WTC11 (cell line): Measurements from ENCODE around the gene TMEM63B. TPM values are rescaled to one million over a fixed set of nuclear protein-coding genes. Genes with fewer than 3 reads are reported as not detected.

Experiments
- ATAC-seq: fragments of 200-7000 bp; cut with Tn5 transposase; 2 replicates; pipeline ENCODE4 v1.10.0; 2021; ENCODE audit warnings: mild to moderate bottlenecking, moderate library complexity
- CTCF ChIA-PET: fragments of 300-600 bp; sonication (Branson Sonifier 250); formaldehyde crosslinking; loops from one replicate; lab custom pipeline; 2021; ENCODE audit warnings: antibody characterized with exemption; lab: Charles Lee
- POLR2A ChIA-PET: fragments of 350-600 bp; sonication (Branson Sonifier 250); formaldehyde crosslinking; loops from one replicate; lab custom pipeline; 2021; ENCODE audit warnings: antibody characterized with exemption; lab: Charles Lee
- DNase-seq: peaks from one replicate; pipeline ENCODE4 v3.0.0; 2021; ENCODE audit warnings: low spot score
- H3K27ac Mint-ChIP-seq: 2 replicates; pipeline ENCODE4 v1.8.0; 2021; ENCODE audit warnings: mixed read lengths
- H3K27me3 Mint-ChIP-seq: 2 replicates; pipeline ENCODE4 v1.8.0; 2021; ENCODE audit warnings: low read depth, mild to moderate bottlenecking, moderate library complexity, mixed read lengths
- H3K36me3 Mint-ChIP-seq: 2 replicates; pipeline ENCODE4 v1.8.0; 2021; ENCODE audit warnings: mixed read lengths
- H3K4me1 Mint-ChIP-seq: 2 replicates; pipeline ENCODE4 v1.8.0; 2022; ENCODE audit warnings: mixed read lengths
- H3K4me3 Mint-ChIP-seq: 2 replicates; pipeline ENCODE4 v1.8.0; 2021; ENCODE audit warnings: mild to moderate bottlenecking, moderate library complexity, mixed read lengths
- H3K9me3 Mint-ChIP-seq: 2 replicates; pipeline ENCODE4 v1.8.0; 2021; ENCODE audit warnings: mixed read lengths
- AFF4 ChIP-seq: sonication (generic); formaldehyde crosslinking; IDR thresholded peaks from 2 replicates; pipeline ENCODE4 v1.8.1; 2023; ENCODE audit warnings: mild to moderate bottlenecking, missing genetic modification reagents, borderline replicate concordance
- ATF1 ChIP-seq: sonication (generic); formaldehyde crosslinking; IDR thresholded peaks from 2 replicates; pipeline ENCODE4 v1.8.1; 2023; ENCODE audit warnings: mild to moderate bottlenecking, moderate library complexity, missing genetic modification reagents
- ATF2 ChIP-seq: sonication (generic); formaldehyde crosslinking; IDR thresholded peaks from 2 replicates; pipeline ENCODE4 v1.8.1; 2022; ENCODE audit warnings: low read depth, missing genetic modification reagents, borderline replicate concordance
- CREB1 ChIP-seq: sonication (generic); formaldehyde crosslinking; IDR thresholded peaks from 2 replicates; pipeline ENCODE4 v1.8.0; 2023; ENCODE audit warnings: mild to moderate bottlenecking, missing genetic modification reagents
- CTCF ChIP-seq: fragments of 200-600 bp; IDR thresholded peaks from 2 replicates; pipeline ENCODE4 v1.8.0; 2022; ENCODE audit warnings: antibody characterized with exemption
- GTF2I ChIP-seq: fragments of 250-450 bp; sonication (Bioruptor Pico); conservative IDR thresholded peaks from 2 replicates; pipeline ENCODE4 v1.4.0; 2021; ENCODE audit warnings: mild to moderate bottlenecking
- JUN ChIP-seq: sonication (generic); formaldehyde crosslinking; IDR thresholded peaks from 2 replicates; pipeline ENCODE4 v1.8.0; 2023; ENCODE audit warnings: mild to moderate bottlenecking, missing genetic modification reagents
- NFE2L1 ChIP-seq: sonication (generic); formaldehyde crosslinking; IDR thresholded peaks from 2 replicates; pipeline ENCODE4 v1.8.1; 2023; ENCODE audit warnings: missing genetic modification reagents
- NR1H2 ChIP-seq: sonication (generic); formaldehyde crosslinking; IDR thresholded peaks from 2 replicates; pipeline ENCODE4 v1.9.0; 2021; ENCODE audit warnings: mild to moderate bottlenecking, moderate library complexity, missing genetic modification reagents
- PRRX2 ChIP-seq: fragments of 250-450 bp; sonication (Bioruptor Pico); IDR thresholded peaks from 2 replicates; pipeline ENCODE4 v1.8.0; 2021; ENCODE audit warnings: mild to moderate bottlenecking
- RORB ChIP-seq: fragments of 250-450 bp; sonication (Bioruptor Pico); IDR thresholded peaks from 2 replicates; pipeline ENCODE4 v1.9.0; 2021; ENCODE audit warnings: mild to moderate bottlenecking
- SOX15 ChIP-seq: fragments of 250-450 bp; sonication (Bioruptor Pico); IDR thresholded peaks from 2 replicates; pipeline ENCODE4 v1.9.0; 2021; ENCODE audit warnings: mild to moderate bottlenecking
- SP1 ChIP-seq: sonication (generic); formaldehyde crosslinking; conservative IDR thresholded peaks from 2 replicates; pipeline ENCODE4 v1.8.1; 2022; ENCODE audit warnings: missing genetic modification reagents
- TP53 ChIP-seq: sonication (generic); formaldehyde crosslinking; IDR thresholded peaks from 2 replicates; pipeline ENCODE4 v1.8.1; 2023; ENCODE audit warnings: mild to moderate bottlenecking, missing genetic modification reagents
- USF2 ChIP-seq: sonication (generic); formaldehyde crosslinking; IDR thresholded peaks from 2 replicates; pipeline ENCODE4 v1.8.1; 2023; ENCODE audit warnings: mild to moderate bottlenecking, missing genetic modification reagents, moderate library complexity
- ZBTB21 ChIP-seq: sonication (generic); formaldehyde crosslinking; IDR thresholded peaks from 2 replicates; pipeline ENCODE4 v1.8.1; 2023; ENCODE audit warnings: mild to moderate bottlenecking, missing genetic modification reagents, borderline replicate concordance
- ZNF232 ChIP-seq: sonication (generic); formaldehyde crosslinking; IDR thresholded peaks from 2 replicates; pipeline ENCODE4 v1.8.0; 2022; ENCODE audit warnings: mild to moderate bottlenecking, missing genetic modification reagents
- ZNF281 ChIP-seq: sonication (generic); formaldehyde crosslinking; IDR thresholded peaks from 2 replicates; pipeline ENCODE4 v1.8.0; 2023; ENCODE audit warnings: mild to moderate bottlenecking, missing genetic modification reagents
- ZNF317 ChIP-seq: sonication (generic); formaldehyde crosslinking; IDR thresholded peaks from 2 replicates; pipeline ENCODE4 v1.8.1; 2023; ENCODE audit warnings: low read depth, mild to moderate bottlenecking, moderate library complexity, missing genetic modification reagents, borderline replicate concordance
- ZNF512 ChIP-seq: sonication (generic); formaldehyde crosslinking; IDR thresholded peaks from 2 replicates; pipeline ENCODE4 v1.8.1; 2022; ENCODE audit warnings: missing genetic modification reagents, borderline replicate concordance
- total RNA-seq: library from RNA; stranded (reverse); gene quantifications from 3 replicates; pipeline ENCODE4 v1.2.3, GENCODE V29; 2021

Gene TMEM63B
- total RNA-seq, 1 experiment from 2014 or later: 72.8 TPM

- H3K4me1 Mint-ChIP-seq: peaks cover 56% of the 10 kb centered on the region
- DNase-seq: no peak
- POLR2A ChIA-PET: no interaction called here
- CTCF ChIA-PET: no interaction called here
- no peak for TF ChIP-seq GTF2I (CRISPR knock-in tag)
- no peak for TF ChIP-seq ATF2
- TF ChIP-seq, all 79 proteins: peak for 0
- H3K4me3 Mint-ChIP-seq: no peak overlapping the region
- peaks cover 7% of the 10 kb centered on the region; the same call in 1 of the 2 replicates for H3K36me3 Mint-ChIP-seq
- H3K27ac Mint-ChIP-seq: peak overlapping the region; percentile 70
- H3K27me3 Mint-ChIP-seq: no peaks in the 10 kb centered on the region
- no peak for ATAC-seq
- no peaks in the 10 kb centered on the region for H3K9me3 Mint-ChIP-seq
Observed at GRCh38 chr6:44119704-44120262, 7.6 kb upstream of the TMEM63B start.

- TF ChIP-seq ZNF232 (no peak), NR1H2 (CRISPR knock-in tag) (no peak), TP53 (no peak), ZNF512 (CRISPR knock-in tag) (no peak), SOX15 (CRISPR knock-in tag) (no peak), ATF2 (no peak), ATF1 (no peak), CREB1 (CRISPR knock-in tag) (no peak), ZNF317 (no peak), RORB (CRISPR knock-in tag) (no peak), NFE2L1 (no peak), CTCF (no peak), JUN (CRISPR knock-in tag) (no peak), PRRX2 (no peak), AFF4 (no peak), USF2 (CRISPR knock-in tag) (no peak), ZNF281 (CRISPR knock-in tag) (no peak), ZBTB21 (CRISPR knock-in tag) (no peak), SP1 (no peak)
- DNase-seq (no peak), ATAC-seq (no peak)
- POLR2A ChIA-PET: interaction anchor here (0.7 kb wide), 1 partner anchor 18 kb away, joined by 3 read pairs; no protein-coding TSS in a partner anchor
- no peaks in the 10 kb centered on the region for H3K27me3 Mint-ChIP-seq
- H3K4me1 Mint-ChIP-seq: peaks cover 62% of the 10 kb centered on the region
- CTCF ChIA-PET: interaction anchor here (1.2 to 1.7 kb wide), 6 partner anchors 10 to 65 kb away, joined by 3 to 9 read pairs (median 5); no protein-coding TSS in a partner anchor
- H3K27ac Mint-ChIP-seq: peak overlapping the region; percentile 63
- no peaks in the 10 kb centered on the region for H3K9me3 Mint-ChIP-seq
- H3K36me3 Mint-ChIP-seq: peaks cover 2% of the 10 kb centered on the region
- H3K4me3 Mint-ChIP-seq: no peak overlapping the region
Observed at GRCh38 chr6:44120692-44121443, 6.5 kb upstream of the TMEM63B start.
